ENCODE data around the gene CASP5.

CASP5 gene

GRCh38 chr11:104964247-104964646 lies 58.7 kb downstream of the CASP5 start:
- no peak for DNase-seq

- no peak for DNase-seq
Observed at GRCh38 chr11:104962852-104963251, 60.1 kb downstream of the CASP5 start.

- DNase-seq: no peak
Observed at GRCh38 chr11:104957280-104957679, 65.7 kb downstream of the CASP5 start.

DNA sequence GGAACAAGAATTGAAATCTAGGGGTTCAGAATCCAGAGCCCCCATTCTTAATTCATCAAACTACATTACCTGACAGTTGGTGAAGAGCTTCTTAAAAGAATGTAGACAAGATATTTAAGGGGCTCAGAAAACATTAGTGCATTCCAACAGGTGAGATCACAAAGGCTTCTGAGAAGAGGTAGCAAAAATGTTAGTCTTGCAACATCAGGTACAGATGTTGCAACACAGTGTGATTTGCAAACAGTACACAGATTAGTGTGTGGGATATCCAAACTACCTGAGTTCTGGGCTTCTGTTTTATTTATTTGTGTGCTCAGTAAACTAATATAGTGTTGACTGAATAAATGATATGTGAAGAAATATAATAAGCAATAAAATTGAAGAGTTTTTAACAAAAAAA lies 66.4 kb downstream of the CASP5 start:
- no peak for DNase-seq

GRCh38 chr11:104946907-104947306 lies 76.1 kb downstream of the CASP5 start:
- no peak for DNase-seq

Data from NCI-H1092 (cell line).